Measurements from ENCODE around the gene BDH2.

DNA sequence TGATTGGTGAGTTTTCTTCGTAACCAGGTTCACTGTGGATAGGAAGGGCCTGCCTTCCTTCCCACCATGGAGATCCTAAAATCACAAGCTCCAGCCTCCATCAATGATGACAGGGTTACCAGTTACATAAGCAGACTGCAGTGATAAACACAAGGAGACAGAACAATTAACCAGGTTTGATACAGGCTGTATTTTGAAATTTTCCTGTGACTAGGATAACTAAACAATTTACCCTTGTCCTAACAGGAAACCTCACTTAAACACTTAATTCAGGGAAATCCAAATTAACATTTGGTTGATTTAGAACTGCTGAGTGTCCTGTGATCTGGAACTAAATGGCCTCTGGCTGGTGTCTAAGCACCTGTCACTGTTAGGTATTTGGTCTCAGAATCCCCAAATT is 20.0 kb downstream of the BDH2 start:
- TF ChIP-seq, protein P1, sequence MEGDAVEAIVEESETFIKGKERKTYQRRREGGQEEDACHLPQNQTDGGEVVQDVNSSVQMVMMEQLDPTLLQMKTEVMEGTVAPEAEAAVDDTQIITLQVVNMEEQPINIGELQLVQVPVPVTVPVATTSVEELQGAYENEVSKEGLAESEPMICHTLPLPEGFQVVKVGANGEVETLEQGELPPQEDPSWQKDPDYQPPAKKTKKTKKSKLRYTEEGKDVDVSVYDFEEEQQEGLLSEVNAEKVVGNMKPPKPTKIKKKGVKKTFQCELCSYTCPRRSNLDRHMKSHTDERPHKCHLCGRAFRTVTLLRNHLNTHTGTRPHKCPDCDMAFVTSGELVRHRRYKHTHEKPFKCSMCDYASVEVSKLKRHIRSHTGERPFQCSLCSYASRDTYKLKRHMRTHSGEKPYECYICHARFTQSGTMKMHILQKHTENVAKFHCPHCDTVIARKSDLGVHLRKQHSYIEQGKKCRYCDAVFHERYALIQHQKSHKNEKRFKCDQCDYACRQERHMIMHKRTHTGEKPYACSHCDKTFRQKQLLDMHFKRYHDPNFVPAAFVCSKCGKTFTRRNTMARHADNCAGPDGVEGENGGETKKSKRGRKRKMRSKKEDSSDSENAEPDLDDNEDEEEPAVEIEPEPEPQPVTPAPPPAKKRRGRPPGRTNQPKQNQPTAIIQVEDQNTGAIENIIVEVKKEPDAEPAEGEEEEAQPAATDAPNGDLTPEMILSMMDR (IDR thresholded peaks at IDR 0.05; ENCODE audit: extremely low read depth in 1 of 2, insufficient read depth in 1 of 2, low read depth in 1 of 2, low read length in 2 of 2), result no peak
- no peak for TF ChIP-seq POLR2A (IDR thresholded peaks at IDR 0.05; ENCODE audit: low read depth, low read length)
